HG03097 (cell line): ENCODE results near the gene CHPF.

Source experiments
- ATAC-seq: cut with Tn5 transposase; IDR thresholded peaks from one replicate; pipeline ENCODE4 v1.9.1; 2021; ENCODE audit not compliant: unreplicated experiment, low FRiP score

The CHPF gene

GRCh38 chr2:219515874-219516629, 27.6 kb downstream of the CHPF start:
- ATAC-seq: no peak

- no peak for ATAC-seq
Observed at GRCh38 chr2:219514836-219515235, 28.8 kb downstream of the CHPF start.

GRCh38 chr2:219514196-219514761, 29.3 kb downstream of the CHPF start, which contains the start of gene ASIC4:
Gene ASIC4 (plus strand): TSS chr2:219514482. CDS start chr2:219514725, 243 bp downstream.
- no peak for ATAC-seq

- no peak for ATAC-seq
Observed at GRCh38 chr2:219513787-219514186, 29.8 kb downstream of the CHPF start.

GRCh38 chr2:219512524-219513216, 30.9 kb downstream of the CHPF start:
- ATAC-seq: no peak

GRCh38 chr2:219511547-219512325, 31.9 kb downstream of the CHPF start:
- ATAC-seq: no peak

GRCh38 chr2:219510512-219511135, 33.0 kb downstream of the CHPF start:
- no peak for ATAC-seq

- ATAC-seq: no peak
Observed at GRCh38 chr2:219509780-219510511, 33.7 kb downstream of the CHPF start.

GRCh38 chr2:219508971-219509779, 34.4 kb downstream of the CHPF start:
- ATAC-seq: no peak

- no peak for ATAC-seq
Observed at GRCh38 chr2:219508444-219508734, 35.2 kb downstream of the CHPF start.

GRCh38 chr2:219507581-219508443, 35.8 kb downstream of the CHPF start:
- ATAC-seq: no peak

- no peak for ATAC-seq
Observed at GRCh38 chr2:219506802-219507526, 36.6 kb downstream of the CHPF start.

- ATAC-seq: no peak
Observed at GRCh38 chr2:219506153-219506801, 37.3 kb downstream of the CHPF start.

GRCh38 chr2:219505585-219505984, 38.0 kb downstream of the CHPF start:
- no peak for ATAC-seq

GRCh38 chr2:219502618-219503017, 41.0 kb downstream of the CHPF start:
- no peak for ATAC-seq

- ATAC-seq: no peak
Observed at GRCh38 chr2:219501849-219502248, 41.8 kb downstream of the CHPF start.

GRCh38 chr2:219500135-219500534, 43.5 kb downstream of the CHPF start:
- no peak for ATAC-seq
